ENCODE measurements around the gene ANO1. TPM values are rescaled to one million over a fixed set of nuclear protein-coding genes. Genes with fewer than 3 reads are reported as not detected.

Gene ANO1
- total RNA-seq, 4 donors from 2014 or later: 1.1 to 27.2 (median 4.2) TPM

GRCh38 chr11:70137383-70137782 is 59.3 kb downstream of the ANO1 start:
- TF ChIP-seq POLR2A (IDR thresholded peaks at IDR 0.05) (no peak), CTCF (IDR thresholded peaks at IDR 0.05) (no peak)
- Histone ChIP-seq H3K27me3 (no peaks in the 10 kb centered on the region), H3K27ac (no peak overlapping the region), H3K4me3 (no peak overlapping the region), H3K4me1 (peaks cover 0 to 20% (median 0%) of the 10 kb centered on the region in 4 donors), H3K9me3 (no peaks in the 10 kb centered on the region), H3K36me3 (no peaks in the 10 kb centered on the region)
- no peak for DNase-seq

GRCh38 chr11:70138403-70138802 is 60.3 kb downstream of the ANO1 start:
- Histone ChIP-seq H3K27me3 (no peaks in the 10 kb centered on the region), H3K9me3 (no peaks in the 10 kb centered on the region), H3K4me1 (peaks cover 0 to 21% (median 0%) of the 10 kb centered on the region in 4 donors), H3K36me3 (no peaks in the 10 kb centered on the region), H3K4me3 (no peak overlapping the region), H3K27ac (no peak overlapping the region)
- DNase-seq: no peak
- TF ChIP-seq CTCF (IDR thresholded peaks at IDR 0.05) (no peak), POLR2A (IDR thresholded peaks at IDR 0.05) (no peak)

- H3K27me3 ChIP-seq: no peaks in the 10 kb centered on the region
- TF ChIP-seq CTCF (IDR thresholded peaks at IDR 0.05) (no peak), POLR2A (IDR thresholded peaks at IDR 0.05) (no peak)
- peaks cover 0 to 21% (median 0%) of the 10 kb centered on the region in 4 donors for H3K4me1 ChIP-seq
- no peaks in the 10 kb centered on the region for H3K9me3 ChIP-seq
- no peaks in the 10 kb centered on the region for H3K36me3 ChIP-seq
- H3K27ac ChIP-seq: peak overlapping the region in 2 of 4 donors; percentile 6 to 61
- H3K4me3 ChIP-seq: no peak overlapping the region
- peak in 2 of 3 donors; percentile 58 for DNase-seq
These were observed 61.8 kb downstream of the ANO1 start for GRCh38 chr11:70139785-70140410.

GRCh38 chr11:70140711-70141485 is 62.8 kb downstream of the ANO1 start:
- Histone ChIP-seq H3K4me1 (peaks cover 0 to 21% (median 0%) of the 10 kb centered on the region in 4 donors), H3K9me3 (no peaks in the 10 kb centered on the region), H3K36me3 (no peaks in the 10 kb centered on the region), H3K27ac (no peak overlapping the region), H3K4me3 (no peak overlapping the region), H3K27me3 (no peaks in the 10 kb centered on the region)
- TF ChIP-seq CTCF (IDR thresholded peaks at IDR 0.05) (no peak), POLR2A (IDR thresholded peaks at IDR 0.05) (no peak)
- DNase-seq: no peak

- Histone ChIP-seq H3K27ac (no peak overlapping the region), H3K4me1 (peaks cover 0 to 21% (median 0%) of the 10 kb centered on the region in 4 donors), H3K27me3 (no peaks in the 10 kb centered on the region), H3K36me3 (no peaks in the 10 kb centered on the region), H3K9me3 (no peaks in the 10 kb centered on the region), H3K4me3 (no peak overlapping the region)
- no peak for TF ChIP-seq CTCF (IDR thresholded peaks at IDR 0.05)
- TF ChIP-seq POLR2A (IDR thresholded peaks at IDR 0.05): no peak
- DNase-seq: no peak
These were observed 63.5 kb downstream of the ANO1 start for GRCh38 chr11:70141486-70142220.

Measured in Peyer's patch (tissue), 4 donors.